GM21723 (cell line): ENCODE measurements around the gene ARMC10.
"Not testable (repeated sequence)": the region's sequence is repeated elsewhere in the genome, so short reads cannot be mapped to it uniquely, and the experiment has no call there.

Experiments
- ATAC-seq: cut with Tn5 transposase; IDR thresholded peaks from one replicate; pipeline ENCODE4 v1.9.1; 2021; ENCODE audit warnings: mild to moderate bottlenecking, moderate library complexity; ENCODE audit not compliant: unreplicated experiment

Gene ARMC10

DNA sequence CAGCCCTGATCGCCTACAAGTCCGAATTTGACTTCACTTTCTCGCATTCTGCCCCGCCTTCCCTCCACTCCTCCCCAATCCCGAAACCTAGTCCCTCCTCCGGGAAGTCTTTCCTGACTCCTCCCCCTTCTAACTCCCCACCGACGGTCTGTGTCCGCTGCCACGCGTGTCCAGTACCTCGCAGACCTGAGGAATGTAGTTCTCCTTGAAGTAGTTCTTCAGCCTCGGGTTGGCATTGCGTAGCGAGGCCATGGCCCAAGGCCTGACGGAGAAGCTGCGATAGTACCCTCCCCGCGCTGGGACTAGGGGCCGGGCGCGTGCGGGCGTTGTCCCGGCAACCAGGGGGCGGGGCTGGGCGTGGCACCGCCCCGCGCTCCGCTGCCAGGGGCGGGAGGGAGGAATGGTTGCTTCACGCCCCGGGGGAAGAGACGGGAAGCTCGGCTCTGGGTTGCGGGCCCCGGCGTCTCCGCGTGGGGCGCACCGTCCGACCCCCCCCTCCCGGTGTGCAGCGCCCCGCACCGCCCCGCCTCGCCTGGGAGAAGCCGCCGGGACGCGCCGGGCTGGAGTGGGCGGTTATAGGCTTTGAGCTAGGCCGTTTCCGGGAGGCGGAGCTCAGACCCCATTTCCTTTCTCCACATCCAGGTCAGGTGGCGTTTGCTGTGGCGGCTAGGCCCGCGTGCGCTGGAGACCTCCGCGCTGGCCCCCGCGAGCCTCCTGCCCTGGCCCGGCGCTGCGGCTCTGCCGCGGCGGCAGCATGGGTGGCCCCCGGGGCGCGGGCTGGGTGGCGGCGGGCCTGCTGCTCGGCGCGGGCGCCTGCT, at the start of gene ARMC10, which contains the start of gene FBXL13:
ARMC10 (plus strand) TSS at position 622 of the 818 bp plus-strand sequence; CDS start at position 755, 133 bp downstream.
FBXL13 (minus strand) TSS at position 278 of the 818 bp plus-strand sequence.
- ATAC-seq = peak; percentile 92

DNA sequence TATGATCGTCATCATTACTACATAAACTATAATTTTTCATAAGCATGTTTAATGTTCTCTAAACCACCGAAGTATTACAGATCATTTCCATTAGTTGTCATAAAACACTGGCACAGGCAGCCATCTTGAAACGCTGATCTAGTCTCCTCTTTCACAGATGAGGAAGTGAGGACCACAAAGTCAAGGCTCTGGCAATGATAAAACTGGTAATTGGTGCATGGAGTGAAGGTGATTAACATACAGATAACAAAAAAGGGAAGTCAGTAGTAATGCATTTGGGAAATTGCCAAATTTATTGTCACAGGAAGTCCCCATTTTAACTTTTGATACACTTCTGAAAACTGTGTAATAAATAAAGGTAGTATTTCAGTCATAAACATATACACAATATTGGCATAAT, 49.6 kb upstream of the ARMC10 start:
- ATAC-seq = no peak

DNA sequence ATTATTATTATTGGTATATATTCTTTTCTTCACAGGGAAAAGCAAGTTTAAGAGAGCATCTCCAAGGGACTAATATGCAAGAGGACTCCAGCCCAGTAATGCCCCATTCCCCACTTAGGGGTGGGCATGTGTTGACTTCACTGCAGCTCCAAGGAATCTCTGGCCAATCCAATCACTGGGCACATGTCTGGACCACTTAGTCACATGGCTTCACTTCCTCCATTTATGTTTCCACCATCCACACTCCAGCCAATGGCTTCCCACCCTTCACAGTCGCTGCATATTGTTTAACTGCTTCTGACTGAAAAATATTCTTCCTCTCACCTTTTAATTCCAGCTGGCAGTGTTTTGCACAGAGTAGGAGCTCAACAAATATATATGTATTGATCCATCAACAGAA, 43.9 kb upstream of the ARMC10 start:
- ATAC-seq = no peak

DNA sequence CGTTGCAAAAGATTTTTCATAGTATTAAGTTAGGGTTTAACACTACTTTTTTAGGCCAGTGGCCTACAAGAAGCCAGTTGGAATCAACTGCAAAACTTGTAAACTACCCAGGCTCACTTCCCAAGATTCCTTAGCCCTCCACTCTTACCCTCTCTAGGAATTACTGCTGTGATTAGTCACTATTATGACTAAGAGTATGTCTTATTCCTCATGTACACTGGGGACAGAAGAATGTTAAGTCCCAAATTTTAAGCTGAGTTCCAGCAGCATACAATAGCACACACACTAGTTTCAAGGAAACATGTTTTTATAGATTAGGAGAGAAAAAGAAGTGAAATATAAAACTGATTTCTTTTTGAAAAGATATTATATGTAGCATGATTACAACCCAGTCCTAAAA, 43.2 kb upstream of the ARMC10 start:
- no peak for ATAC-seq

DNA sequence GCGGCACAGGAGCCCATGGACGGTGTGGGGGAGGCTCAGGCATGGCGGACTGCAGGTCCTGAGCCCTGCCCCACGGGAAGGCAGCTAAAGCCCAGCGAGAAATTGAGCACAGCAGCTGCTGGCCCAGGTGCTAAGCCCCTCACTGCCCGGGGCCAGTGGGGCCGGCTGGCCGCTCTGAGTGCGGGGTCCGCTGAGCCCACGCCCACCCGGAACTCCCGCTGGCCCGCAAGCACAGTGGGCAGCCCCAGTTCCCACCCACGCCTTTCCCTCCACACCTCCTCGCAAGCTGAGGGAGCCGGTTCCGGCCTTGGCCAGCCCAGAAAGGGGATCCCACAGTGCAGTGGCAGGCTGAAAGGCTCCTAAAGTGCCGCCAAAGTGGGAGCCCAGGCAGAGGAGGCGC, 40.6 kb upstream of the ARMC10 start:
- not testable (repeated sequence) for ATAC-seq

DNA sequence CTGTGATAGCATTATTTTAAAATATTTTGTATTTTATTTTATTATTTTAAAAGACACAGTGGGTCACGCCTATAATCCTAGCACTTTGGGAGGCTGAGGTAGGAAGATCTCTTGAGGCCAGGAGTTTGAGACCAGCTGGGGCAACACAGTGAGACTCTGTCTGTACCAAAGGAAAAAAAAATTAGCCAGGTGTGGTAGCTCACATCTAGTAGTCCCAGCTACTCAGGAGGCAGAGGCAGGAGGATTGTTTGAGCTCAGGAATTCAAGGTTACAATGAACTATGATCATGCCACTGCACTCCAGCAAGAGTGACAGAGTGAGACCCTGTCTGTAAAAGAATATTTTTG, 37.5 kb upstream of the ARMC10 start:
- no peak for ATAC-seq

DNA sequence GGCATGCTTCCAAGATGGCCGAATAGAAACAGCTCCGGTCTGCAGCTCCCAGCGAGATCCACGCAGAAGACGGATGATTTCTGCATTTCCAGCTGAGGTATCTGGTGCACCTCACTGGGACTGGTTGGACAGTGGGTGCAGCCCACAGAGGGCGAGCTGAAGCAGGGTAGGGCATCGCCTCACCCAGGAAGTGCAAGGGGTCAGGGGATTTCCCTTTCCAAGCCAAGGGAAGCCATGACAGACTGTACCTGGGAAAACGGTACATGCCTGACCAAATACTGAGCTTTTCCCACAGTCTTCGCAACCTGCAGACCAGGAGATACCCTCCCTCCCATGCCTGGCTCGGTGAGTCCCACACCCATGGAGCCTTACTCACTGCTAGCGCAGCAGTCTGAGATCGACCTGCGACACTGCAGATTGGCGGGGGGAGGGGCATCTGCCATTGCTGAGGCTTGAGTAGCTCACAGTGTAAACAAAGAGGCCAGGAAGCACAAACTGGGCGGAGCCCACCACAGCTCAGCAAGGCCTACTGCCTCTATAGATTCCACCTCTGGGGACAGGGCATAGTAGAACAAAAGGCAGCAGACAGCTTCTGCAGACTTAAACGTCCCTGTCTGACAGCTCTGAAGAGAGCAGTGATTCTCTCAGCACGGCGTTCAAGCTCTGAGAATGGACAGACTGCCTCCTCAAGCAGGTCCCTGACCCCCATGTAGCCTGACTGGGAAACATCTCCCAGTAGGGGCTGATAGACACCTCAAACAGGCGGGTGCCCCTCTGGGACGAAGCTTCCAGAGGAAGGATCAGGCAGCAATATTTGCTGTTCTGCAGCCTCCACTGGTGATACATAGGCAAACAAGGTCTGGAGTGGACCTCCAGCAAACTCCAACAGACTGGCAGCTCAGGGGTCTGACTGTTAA, 36.9 kb upstream of the ARMC10 start:
- ATAC-seq = not testable (repeated sequence)

DNA sequence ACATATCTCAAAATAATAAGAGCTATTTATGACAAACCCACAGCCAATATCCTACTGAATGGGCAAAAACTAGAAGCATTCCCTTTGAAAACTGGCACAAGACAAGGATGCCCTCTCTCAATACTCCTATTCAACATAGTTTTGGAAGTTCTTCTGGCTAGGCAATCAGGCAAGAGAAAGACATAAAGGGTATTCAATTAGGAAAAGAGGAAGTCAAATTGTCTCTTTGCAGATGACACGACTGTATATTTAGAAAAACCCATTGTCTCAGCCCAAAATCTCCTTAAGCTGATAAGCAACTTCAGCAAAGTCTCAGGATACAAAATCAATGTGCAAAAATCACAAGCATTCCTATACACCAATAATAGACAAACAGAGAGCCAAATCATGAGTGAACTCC, 33.1 kb upstream of the ARMC10 start:
- not testable (repeated sequence) for ATAC-seq

DNA sequence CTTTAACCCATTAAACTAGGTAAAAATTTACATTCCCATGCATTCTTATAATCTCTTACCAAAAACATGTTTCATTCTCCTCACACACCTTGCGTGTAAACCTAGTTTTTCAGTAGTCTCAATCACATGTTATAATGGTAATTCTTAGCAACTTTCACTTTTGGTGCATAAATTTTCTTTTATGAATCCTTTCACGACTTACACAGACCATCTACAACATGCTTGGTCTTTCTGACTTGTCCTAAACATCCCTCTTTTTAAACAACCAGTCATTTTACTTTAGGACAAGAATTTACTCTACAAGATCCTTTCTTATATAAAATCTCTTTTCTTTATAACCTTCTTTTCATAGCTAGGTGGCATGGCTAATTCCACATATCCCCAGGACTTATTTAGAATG, 26.1 kb upstream of the ARMC10 start:
- ATAC-seq = no peak

DNA sequence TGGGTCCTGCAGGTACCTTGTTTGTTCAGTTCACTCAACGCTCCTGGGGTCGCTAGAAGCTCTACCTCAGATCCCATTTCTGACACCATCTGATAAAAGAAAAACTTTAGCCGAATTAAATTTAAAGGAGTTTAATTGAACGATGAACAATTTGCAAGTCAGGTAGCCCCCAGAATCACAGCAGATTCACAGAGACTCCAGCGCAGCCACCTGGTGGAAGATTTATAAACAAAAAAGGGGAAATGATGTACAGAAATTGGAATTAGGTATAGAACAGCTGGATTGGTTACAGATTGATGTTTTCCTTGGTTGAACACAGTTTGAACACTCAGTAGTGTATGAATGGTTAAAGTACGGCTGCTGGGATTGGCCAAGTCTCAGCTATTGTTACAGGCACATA, 23.4 kb upstream of the ARMC10 start:
- no peak for ATAC-seq

DNA sequence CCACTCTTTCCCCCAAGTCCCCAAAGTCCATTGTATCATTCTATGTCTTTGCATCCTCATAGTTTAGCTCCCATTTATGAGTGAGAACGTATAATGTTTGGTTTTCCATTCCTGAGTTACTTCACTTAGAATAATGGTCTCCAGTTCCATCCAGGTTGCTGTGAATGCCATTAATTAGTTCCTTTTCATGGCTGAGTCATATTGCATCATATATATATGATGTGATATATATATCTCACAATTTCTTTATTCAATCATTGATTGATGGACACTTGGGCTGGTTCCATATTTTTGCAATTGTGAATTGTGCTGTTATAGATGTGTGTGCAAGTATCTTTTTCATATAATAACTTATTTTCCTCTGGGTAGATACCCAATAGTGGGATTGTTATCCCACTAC, 18.9 kb upstream of the ARMC10 start:
- ATAC-seq = not testable (repeated sequence)

DNA sequence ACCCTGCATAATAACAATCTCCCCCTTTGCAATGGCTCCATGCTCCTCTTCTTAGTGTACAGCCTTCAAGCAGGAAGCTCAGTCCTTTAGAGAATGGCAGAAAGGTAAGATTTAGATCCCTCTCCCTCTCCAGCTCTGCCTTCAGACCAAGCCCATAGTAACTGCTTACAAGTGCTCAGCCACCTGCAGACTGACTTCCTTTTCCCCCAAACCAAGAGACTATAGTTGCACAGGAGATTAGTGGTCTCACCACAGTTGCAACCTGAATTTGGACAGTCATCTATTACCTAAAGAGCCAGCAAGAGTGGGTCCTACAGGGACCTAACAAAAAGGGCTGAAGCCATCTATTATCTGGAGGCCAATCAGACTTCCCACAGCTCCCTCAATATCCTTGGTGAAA, 16.8 kb upstream of the ARMC10 start:
- ATAC-seq = no peak

DNA sequence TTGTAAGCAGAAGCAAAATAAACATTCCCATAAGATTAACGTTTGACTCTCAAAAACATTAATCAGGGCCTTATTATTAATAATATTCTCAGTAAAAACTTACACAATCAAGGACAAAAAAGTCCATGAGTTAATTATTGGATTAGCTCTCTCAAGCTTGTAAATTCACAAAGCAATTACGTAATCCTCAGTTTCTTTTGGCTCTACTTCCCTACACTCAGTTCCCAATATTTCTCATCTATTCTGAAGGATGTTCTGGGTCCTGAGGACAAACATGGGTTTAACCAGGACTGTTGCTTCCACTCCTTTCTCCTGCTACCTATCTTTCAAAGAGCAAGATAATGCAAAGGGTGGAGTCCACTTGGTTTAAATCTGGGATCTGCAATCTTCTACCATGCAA, 15.5 kb upstream of the ARMC10 start:
- no peak for ATAC-seq

DNA sequence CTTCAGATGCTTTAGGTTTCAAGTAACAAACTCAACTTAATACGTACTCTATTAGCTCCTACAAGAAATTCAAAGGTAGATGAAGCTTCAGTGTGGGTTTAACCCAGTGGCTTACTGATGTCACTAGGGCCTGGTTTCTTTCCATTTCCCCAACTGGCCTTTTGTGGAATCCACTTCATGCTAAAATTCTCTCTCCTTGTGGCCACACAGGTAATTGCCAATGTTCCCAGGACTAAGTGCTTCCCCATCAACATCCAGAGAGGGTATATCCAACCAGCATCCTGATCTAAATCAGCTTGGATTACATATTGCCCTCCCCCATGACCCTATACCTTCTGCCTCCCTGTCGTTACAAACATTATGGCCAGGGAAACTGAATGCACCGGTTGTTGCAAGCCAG, 11.0 kb upstream of the ARMC10 start:
- no peak for ATAC-seq

DNA sequence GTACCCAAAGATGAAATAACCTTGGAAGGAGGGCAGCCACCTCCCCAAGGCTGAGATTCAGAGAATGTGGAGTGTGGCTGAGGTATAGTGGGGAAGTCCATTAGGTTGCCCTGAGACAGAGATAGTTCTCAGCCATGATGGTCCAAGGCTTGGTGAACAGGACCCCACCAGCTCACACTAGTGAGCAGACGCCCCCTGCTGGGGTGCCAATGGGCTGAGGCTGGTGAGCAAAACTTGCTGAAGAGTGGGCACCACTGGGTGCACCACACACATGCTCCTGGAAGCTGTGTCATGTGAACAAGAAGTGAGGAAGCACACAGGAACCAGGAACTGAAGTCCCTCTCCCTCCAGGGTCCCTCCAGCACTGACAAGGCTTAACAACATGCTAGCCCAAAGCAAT, 9.3 kb upstream of the ARMC10 start:
- no peak for ATAC-seq

DNA sequence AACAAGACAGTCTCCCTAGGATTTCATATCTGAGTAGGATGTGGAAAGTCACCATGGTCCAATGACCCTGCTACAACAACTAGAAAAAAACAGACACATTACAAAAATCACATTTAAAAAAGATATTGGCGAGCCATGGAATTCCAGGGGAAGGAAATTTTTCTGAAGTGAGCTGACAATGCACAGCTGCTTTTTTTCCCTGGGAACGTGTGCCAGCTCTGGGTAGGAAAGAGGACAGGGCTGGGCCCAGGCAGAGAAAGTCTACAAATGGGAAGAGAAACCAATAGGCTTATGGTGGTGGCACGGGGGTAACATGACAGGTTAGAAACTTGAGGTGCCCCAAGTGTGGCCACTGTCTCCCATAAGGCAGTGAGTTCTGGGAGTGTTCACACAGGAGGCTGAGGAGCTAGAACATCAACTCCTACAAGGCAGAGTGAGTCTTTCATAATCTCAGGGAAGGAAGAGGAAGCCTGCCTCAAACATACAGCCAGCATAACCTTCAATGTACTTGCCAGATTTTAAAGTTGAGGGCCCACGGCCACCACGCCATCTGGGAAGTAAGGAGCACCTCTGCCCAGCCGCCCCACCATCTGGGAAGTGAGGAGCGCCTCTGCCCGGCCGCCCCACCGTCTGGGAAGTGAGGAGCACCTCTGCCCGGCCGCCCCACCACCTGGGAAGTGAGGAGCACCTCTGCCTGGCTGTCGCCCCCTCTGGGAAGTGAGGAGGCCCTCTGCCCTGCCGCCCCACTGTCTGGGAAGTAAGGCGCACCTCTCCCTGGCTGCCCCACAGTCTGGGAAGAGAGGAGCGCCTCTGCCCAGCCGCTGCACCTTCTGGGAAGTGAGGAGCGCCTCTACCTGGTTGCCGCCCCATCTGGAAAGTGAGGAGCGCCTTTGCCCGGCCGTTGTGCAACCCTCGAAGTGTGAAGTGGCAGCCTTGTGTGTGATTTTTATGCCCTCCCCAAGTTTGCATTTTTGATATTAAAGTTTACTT, 6.2 kb upstream of the ARMC10 start:
- no peak for ATAC-seq

DNA sequence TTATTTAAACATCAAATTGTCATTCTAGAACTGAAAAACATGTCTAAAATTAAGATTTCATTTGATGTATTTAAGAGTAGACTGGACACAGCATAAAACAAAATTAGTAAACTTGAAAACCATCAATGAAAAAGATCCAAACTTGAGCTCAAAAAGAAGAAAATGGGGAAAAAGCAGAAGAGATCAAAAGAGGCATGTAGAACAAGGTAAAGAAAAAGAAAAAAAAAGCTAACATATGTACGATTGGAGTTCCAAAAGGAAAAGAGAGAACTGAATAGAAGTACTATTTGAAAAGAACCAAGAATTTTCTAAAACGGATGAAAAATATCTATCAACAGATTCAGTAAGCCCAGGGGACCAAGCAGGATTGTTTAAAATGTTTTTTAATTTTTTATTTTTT, 3.9 kb upstream of the ARMC10 start:
- no peak for ATAC-seq

DNA sequence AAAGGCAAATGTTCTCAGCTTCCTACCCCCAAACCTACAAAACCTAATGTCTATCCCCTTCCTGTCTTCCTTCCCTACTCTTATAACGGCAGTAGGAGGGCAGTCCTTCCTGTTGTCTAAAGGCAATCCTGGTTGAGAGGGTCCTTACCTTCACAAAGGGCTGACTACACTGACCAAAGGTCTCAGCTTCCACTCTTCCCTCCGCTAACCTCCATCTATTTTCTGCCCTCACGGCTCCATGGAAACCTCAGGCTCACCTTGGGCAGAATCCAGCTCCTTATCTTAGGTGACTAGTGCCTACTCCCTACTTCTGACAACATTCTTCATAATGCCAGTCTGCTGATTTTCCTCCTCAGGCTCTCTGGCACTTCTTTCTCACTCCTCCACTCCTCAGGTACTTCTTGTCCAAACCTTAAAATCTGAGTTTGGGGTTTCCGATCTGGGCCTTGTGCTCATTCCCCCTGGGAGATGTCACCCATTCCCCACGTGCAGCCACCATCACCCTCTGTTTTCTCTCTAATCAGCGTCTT, 886 bp upstream of the ARMC10 start:
- no peak for ATAC-seq

DNA sequence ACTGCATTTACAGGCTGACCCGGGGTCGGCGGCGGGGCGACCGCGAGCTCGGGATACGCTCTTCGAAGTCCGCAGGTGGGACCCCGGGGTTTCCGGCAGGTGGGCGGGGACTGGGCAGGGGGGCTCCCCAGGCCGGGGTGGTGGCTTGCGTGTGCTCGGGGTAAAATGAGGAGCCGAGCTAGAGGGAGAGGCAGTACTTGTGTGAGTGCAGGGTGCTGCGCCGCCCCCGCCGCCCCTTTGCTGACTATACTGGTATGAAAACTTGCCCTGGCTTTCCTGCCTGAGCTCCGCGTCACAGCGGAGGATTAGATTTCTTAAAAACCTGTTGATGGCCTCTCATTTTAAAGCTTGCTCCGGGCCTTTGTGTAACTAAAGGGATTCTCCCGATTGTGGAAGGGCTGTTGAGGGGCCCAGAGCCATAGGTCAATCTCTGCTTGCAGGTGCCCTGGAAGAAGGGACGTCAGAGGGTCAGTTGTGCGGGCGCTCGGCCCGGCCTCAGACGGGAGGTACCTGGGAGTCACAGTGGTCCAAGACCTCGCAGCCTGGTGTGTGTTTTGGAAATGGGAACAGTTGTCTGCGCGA, 488 bp downstream of the ARMC10 start:
- peak; percentile 48 for ATAC-seq

DNA sequence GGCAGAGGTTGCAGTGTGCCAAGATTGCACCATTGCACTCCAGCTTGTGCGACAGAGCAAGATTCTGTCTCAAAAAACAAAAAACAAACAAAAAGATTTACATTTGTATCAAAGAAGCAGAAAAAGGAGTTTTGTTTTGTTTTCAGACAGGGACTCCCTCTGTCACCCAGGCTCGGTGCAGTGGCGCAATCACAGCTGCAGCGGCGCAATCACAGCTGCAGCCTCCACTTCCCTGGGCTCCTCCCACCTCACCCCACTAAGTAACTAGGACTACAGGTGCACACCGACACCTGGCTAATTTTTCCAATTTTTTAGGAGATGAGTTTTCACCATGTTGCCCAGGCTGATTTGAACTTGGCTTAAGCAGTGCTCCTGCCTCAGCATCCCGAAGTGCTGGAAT, 1.8 kb downstream of the ARMC10 start:
- no peak for ATAC-seq
